ENCODE results near the gene WDFY3.
A peak's percentile ranks its signal among the peaks of the same experiment; 100 is the strongest.

The WDFY3 gene

GRCh38 chr4:84937381-84937977 is 29.0 kb downstream of the WDFY3 start:
- no peak overlapping the region for H3K4me3 ChIP-seq (replicated peaks in 1 of 2; ENCODE audit: low read depth in 2 of 2, low read length in 2 of 2)
- no peak for TF ChIP-seq CTCF (IDR thresholded peaks at IDR 0.05; ENCODE audit: low read depth, low read length)
- DNase-seq (ENCODE audit: low read depth in 2 of 2) = peak in 1 of 2 donors; percentile 18

GRCh38 chr4:84936123-84936522 is 30.4 kb downstream of the WDFY3 start:
- TF ChIP-seq CTCF (IDR thresholded peaks at IDR 0.05; ENCODE audit: low read depth, low read length) = no peak
- H3K4me3 ChIP-seq (replicated peaks in 1 of 2; ENCODE audit: low read depth in 2 of 2, low read length in 2 of 2) = no peak overlapping the region
- DNase-seq (ENCODE audit: low read depth in 2 of 2) = no peak

GRCh38 chr4:84932462-84932861 is 34.0 kb downstream of the WDFY3 start:
- TF ChIP-seq CTCF (IDR thresholded peaks at IDR 0.05; ENCODE audit: low read depth, low read length) = no peak
- no peak overlapping the region for H3K4me3 ChIP-seq (replicated peaks in 1 of 2; ENCODE audit: low read depth in 2 of 2, low read length in 2 of 2)
- no peak for DNase-seq (ENCODE audit: low read depth in 2 of 2)

- DNase-seq (ENCODE audit: low read depth in 2 of 2) = no peak
- no peak for TF ChIP-seq CTCF (IDR thresholded peaks at IDR 0.05; ENCODE audit: low read depth, low read length)
Measured at GRCh38 chr4:84931961-84932360, 34.5 kb downstream of the WDFY3 start.

GRCh38 chr4:84931274-84931673 is 35.2 kb downstream of the WDFY3 start:
- no peak for DNase-seq (ENCODE audit: low read depth in 2 of 2)
- TF ChIP-seq CTCF (IDR thresholded peaks at IDR 0.05; ENCODE audit: low read depth, low read length) = no peak

More at GRCh38 chr4:84931961-84932360, 34.5 kb downstream of the WDFY3 start:
- no peak overlapping the region for H3K4me3 ChIP-seq (replicated peaks in 1 of 2; ENCODE audit: low read depth in 2 of 2, low read length in 2 of 2)

GRCh38 chr4:84928089-84928488 is 38.4 kb downstream of the WDFY3 start:
- H3K4me3 ChIP-seq (replicated peaks in 1 of 2; ENCODE audit: low read depth in 2 of 2, low read length in 2 of 2) = no peak overlapping the region
- no peak for DNase-seq (ENCODE audit: low read depth in 2 of 2)
- no peak for TF ChIP-seq CTCF (IDR thresholded peaks at IDR 0.05; ENCODE audit: low read depth, low read length)

More at GRCh38 chr4:84931274-84931673, 35.2 kb downstream of the WDFY3 start:
- H3K4me3 ChIP-seq (replicated peaks in 1 of 2; ENCODE audit: low read depth in 2 of 2, low read length in 2 of 2) = no peak overlapping the region

GRCh38 chr4:84927428-84927827 is 39.1 kb downstream of the WDFY3 start:
- no peak for DNase-seq (ENCODE audit: low read depth in 2 of 2)
- no peak overlapping the region for H3K4me3 ChIP-seq (replicated peaks in 1 of 2; ENCODE audit: low read depth in 2 of 2, low read length in 2 of 2)
- TF ChIP-seq CTCF (IDR thresholded peaks at IDR 0.05; ENCODE audit: low read depth, low read length) = no peak

All from cardiac fibroblast (primary cell).